WTC11 (cell line): ENCODE results near the gene ACP3. TPM values are rescaled to one million over a fixed set of nuclear protein-coding genes. Genes with fewer than 3 reads are reported as not detected.

ENCODE experiments used
- ATAC-seq: fragments of 200-7000 bp; cut with Tn5 transposase; 2 replicates; pipeline ENCODE4 v1.10.0; 2021; ENCODE audit warnings: mild to moderate bottlenecking, moderate library complexity
- CTCF ChIA-PET: fragments of 300-600 bp; sonication (Branson Sonifier 250); formaldehyde crosslinking; loops from one replicate; lab custom pipeline; 2021; ENCODE audit warnings: antibody characterized with exemption; lab: Charles Lee
- POLR2A ChIA-PET: fragments of 350-600 bp; sonication (Branson Sonifier 250); formaldehyde crosslinking; loops from one replicate; lab custom pipeline; 2021; ENCODE audit warnings: antibody characterized with exemption; lab: Charles Lee
- DNase-seq: peaks from one replicate; pipeline ENCODE4 v3.0.0; 2021; ENCODE audit warnings: low spot score
- H3K27ac Mint-ChIP-seq: 2 replicates; pipeline ENCODE4 v1.8.0; 2021; ENCODE audit warnings: mixed read lengths
- H3K27me3 Mint-ChIP-seq: 2 replicates; pipeline ENCODE4 v1.8.0; 2021; ENCODE audit warnings: low read depth, mild to moderate bottlenecking, moderate library complexity, mixed read lengths
- H3K36me3 Mint-ChIP-seq: 2 replicates; pipeline ENCODE4 v1.8.0; 2021; ENCODE audit warnings: mixed read lengths
- H3K4me1 Mint-ChIP-seq: 2 replicates; pipeline ENCODE4 v1.8.0; 2022; ENCODE audit warnings: mixed read lengths
- H3K4me3 Mint-ChIP-seq: 2 replicates; pipeline ENCODE4 v1.8.0; 2021; ENCODE audit warnings: mild to moderate bottlenecking, moderate library complexity, mixed read lengths
- H3K9me3 Mint-ChIP-seq: 2 replicates; pipeline ENCODE4 v1.8.0; 2021; ENCODE audit warnings: mixed read lengths
- ETV6 ChIP-seq: sonication (generic); formaldehyde crosslinking; IDR thresholded peaks from 2 replicates; pipeline ENCODE4 v1.8.1; 2022; ENCODE audit warnings: mild to moderate bottlenecking, missing genetic modification reagents
- FOXK1 ChIP-seq: sonication (generic); formaldehyde crosslinking; IDR thresholded peaks from 2 replicates; pipeline ENCODE4 v1.8.0; 2022; ENCODE audit warnings: mild to moderate bottlenecking, moderate library complexity, missing genetic modification reagents
- GRHL2 ChIP-seq: fragments of 250-450 bp; sonication (Bioruptor Pico); IDR thresholded peaks from 2 replicates; pipeline ENCODE4 v1.8.0; 2022; ENCODE audit warnings: mild to moderate bottlenecking, moderate library complexity; ENCODE audit not compliant: insufficient replicate concordance, severe bottlenecking
- HMGA2 ChIP-seq: fragments of 250-450 bp; sonication (Bioruptor Pico); IDR thresholded peaks from 2 replicates; pipeline ENCODE4 v1.4.0; 2021; ENCODE audit warnings: mild to moderate bottlenecking, moderate library complexity
- JAZF1 ChIP-seq: fragments of 250-450 bp; sonication (Bioruptor Pico); IDR thresholded peaks from 2 replicates; pipeline ENCODE4 v1.9.0; 2021; ENCODE audit warnings: moderate library complexity, mild to moderate bottlenecking, inconsistent platforms
- MYBL2 ChIP-seq: sonication (generic); formaldehyde crosslinking; IDR thresholded peaks from 2 replicates; pipeline ENCODE4 v1.8.1; 2023; ENCODE audit warnings: mild to moderate bottlenecking, moderate library complexity, missing genetic modification reagents
- NFATC4 ChIP-seq: fragments of 250-450 bp; sonication (Bioruptor Pico); IDR thresholded peaks from 2 replicates; pipeline ENCODE4 v1.9.0; 2021; ENCODE audit warnings: mild to moderate bottlenecking
- SMAD4 ChIP-seq: sonication (generic); formaldehyde crosslinking; IDR thresholded peaks from 2 replicates; pipeline ENCODE4 v1.8.0; 2022; ENCODE audit warnings: mild to moderate bottlenecking, missing genetic modification reagents
- TEAD4 ChIP-seq: sonication (generic); formaldehyde crosslinking; IDR thresholded peaks from 2 replicates; pipeline ENCODE4 v1.8.0; 2022; ENCODE audit warnings: mild to moderate bottlenecking, missing genetic modification reagents
- TP53 ChIP-seq: sonication (generic); formaldehyde crosslinking; IDR thresholded peaks from 2 replicates; pipeline ENCODE4 v1.8.1; 2023; ENCODE audit warnings: mild to moderate bottlenecking, missing genetic modification reagents
- ZBTB21 ChIP-seq: sonication (generic); formaldehyde crosslinking; IDR thresholded peaks from 2 replicates; pipeline ENCODE4 v1.8.1; 2023; ENCODE audit warnings: mild to moderate bottlenecking, missing genetic modification reagents, borderline replicate concordance
- ZNF121 ChIP-seq: sonication (generic); formaldehyde crosslinking; IDR thresholded peaks from 2 replicates; pipeline ENCODE4 v1.8.0; 2023; ENCODE audit warnings: missing genetic modification reagents
- ZNF232 ChIP-seq: sonication (generic); formaldehyde crosslinking; IDR thresholded peaks from 2 replicates; pipeline ENCODE4 v1.8.0; 2022; ENCODE audit warnings: mild to moderate bottlenecking, missing genetic modification reagents
- total RNA-seq: library from RNA; stranded (reverse); gene quantifications from 3 replicates; pipeline ENCODE4 v1.2.3, GENCODE V29; 2021
- TF ChIP-seq, protein P1 (sequence below): sonication (generic); formaldehyde crosslinking; IDR thresholded peaks from 2 replicates; pipeline ENCODE4 v1.8.0; 2022; ENCODE audit warnings: mild to moderate bottlenecking, missing genetic modification reagents
- TF ChIP-seq, protein P2 (sequence below): sonication (generic); formaldehyde crosslinking; IDR thresholded peaks from 2 replicates; pipeline ENCODE4 v1.8.0; 2023; ENCODE audit warnings: missing genetic modification reagents
- TF ChIP-seq, protein P3 (sequence below): fragments of 200-600 bp; IDR thresholded peaks from 2 replicates; pipeline ENCODE4 v1.8.0; 2022; ENCODE audit warnings: antibody characterized with exemption
- TF ChIP-seq, protein P4 (sequence below): sonication (generic); formaldehyde crosslinking; IDR thresholded peaks from 2 replicates; pipeline ENCODE4 v1.8.1; 2022; ENCODE audit warnings: mild to moderate bottlenecking, missing genetic modification reagents, moderate library complexity, borderline replicate concordance
- TF ChIP-seq, protein P5 (sequence below): fragments of 250-450 bp; sonication (Bioruptor Pico); IDR thresholded peaks from 2 replicates; pipeline ENCODE4 v2.1.2; 2022; ENCODE audit warnings: mild to moderate bottlenecking, moderate library complexity
- TF ChIP-seq, protein P6 (sequence below): fragments of 250-450 bp; sonication (Bioruptor Pico); conservative IDR thresholded peaks from 2 replicates; pipeline ENCODE4 v1.9.0; 2021; ENCODE audit warnings: mild to moderate bottlenecking
- TF ChIP-seq, protein P7 (sequence below): fragments of 250-450 bp; sonication (Bioruptor Pico); IDR thresholded peaks from 2 replicates; pipeline ENCODE4 v1.8.0; 2021; ENCODE audit warnings: mild to moderate bottlenecking
- TF ChIP-seq, protein P8 (sequence below): sonication (generic); formaldehyde crosslinking; IDR thresholded peaks from 2 replicates; pipeline ENCODE4 v1.8.1; 2022; ENCODE audit warnings: missing genetic modification reagents, borderline replicate concordance

ACP3 gene
- total RNA-seq, 1 experiment from 2014 or later, result 2.5 TPM

DNA sequence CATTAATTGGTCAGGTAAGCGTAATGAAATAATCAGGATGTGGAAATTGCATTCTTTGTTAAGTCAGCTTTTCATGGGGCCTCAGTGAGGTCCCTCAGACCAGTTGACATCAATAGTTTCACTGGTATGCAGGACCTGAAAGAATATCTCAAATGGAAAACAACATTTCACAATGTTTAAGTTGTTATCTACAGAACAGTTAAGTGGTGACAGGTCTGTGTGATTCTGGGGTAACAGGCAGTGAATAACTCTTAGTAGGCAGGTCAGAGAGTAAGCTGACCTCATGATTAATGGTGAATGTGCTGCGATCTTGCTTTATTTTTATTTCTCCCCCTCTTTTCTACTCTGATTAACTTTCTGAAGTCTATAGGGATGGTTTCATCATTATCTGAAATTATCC is 28.9 kb upstream of the ACP3 start (continued):
- TF ChIP-seq MYBL2 (no peak), NFATC4 (CRISPR knock-in tag) (no peak), ZNF121 (CRISPR knock-in tag) (no peak), SMAD4 (CRISPR knock-in tag) (no peak), ETV6 (no peak), TP53 (CRISPR knock-in tag) (no peak), FOXK1 (no peak)
- TF ChIP-seq, protein P1, sequence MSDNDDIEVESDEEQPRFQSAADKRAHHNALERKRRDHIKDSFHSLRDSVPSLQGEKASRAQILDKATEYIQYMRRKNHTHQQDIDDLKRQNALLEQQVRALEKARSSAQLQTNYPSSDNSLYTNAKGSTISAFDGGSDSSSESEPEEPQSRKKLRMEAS (CRISPR knock-in tag), result no peak
- TF ChIP-seq, protein P2, sequence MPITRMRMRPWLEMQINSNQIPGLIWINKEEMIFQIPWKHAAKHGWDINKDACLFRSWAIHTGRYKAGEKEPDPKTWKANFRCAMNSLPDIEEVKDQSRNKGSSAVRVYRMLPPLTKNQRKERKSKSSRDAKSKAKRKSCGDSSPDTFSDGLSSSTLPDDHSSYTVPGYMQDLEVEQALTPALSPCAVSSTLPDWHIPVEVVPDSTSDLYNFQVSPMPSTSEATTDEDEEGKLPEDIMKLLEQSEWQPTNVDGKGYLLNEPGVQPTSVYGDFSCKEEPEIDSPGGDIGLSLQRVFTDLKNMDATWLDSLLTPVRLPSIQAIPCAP, result no peak
- TF ChIP-seq, protein P3, sequence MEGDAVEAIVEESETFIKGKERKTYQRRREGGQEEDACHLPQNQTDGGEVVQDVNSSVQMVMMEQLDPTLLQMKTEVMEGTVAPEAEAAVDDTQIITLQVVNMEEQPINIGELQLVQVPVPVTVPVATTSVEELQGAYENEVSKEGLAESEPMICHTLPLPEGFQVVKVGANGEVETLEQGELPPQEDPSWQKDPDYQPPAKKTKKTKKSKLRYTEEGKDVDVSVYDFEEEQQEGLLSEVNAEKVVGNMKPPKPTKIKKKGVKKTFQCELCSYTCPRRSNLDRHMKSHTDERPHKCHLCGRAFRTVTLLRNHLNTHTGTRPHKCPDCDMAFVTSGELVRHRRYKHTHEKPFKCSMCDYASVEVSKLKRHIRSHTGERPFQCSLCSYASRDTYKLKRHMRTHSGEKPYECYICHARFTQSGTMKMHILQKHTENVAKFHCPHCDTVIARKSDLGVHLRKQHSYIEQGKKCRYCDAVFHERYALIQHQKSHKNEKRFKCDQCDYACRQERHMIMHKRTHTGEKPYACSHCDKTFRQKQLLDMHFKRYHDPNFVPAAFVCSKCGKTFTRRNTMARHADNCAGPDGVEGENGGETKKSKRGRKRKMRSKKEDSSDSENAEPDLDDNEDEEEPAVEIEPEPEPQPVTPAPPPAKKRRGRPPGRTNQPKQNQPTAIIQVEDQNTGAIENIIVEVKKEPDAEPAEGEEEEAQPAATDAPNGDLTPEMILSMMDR, result no peak
- TF ChIP-seq, protein P4, sequence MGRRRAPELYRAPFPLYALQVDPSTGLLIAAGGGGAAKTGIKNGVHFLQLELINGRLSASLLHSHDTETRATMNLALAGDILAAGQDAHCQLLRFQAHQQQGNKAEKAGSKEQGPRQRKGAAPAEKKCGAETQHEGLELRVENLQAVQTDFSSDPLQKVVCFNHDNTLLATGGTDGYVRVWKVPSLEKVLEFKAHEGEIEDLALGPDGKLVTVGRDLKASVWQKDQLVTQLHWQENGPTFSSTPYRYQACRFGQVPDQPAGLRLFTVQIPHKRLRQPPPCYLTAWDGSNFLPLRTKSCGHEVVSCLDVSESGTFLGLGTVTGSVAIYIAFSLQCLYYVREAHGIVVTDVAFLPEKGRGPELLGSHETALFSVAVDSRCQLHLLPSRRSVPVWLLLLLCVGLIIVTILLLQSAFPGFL, result no peak

DNA sequence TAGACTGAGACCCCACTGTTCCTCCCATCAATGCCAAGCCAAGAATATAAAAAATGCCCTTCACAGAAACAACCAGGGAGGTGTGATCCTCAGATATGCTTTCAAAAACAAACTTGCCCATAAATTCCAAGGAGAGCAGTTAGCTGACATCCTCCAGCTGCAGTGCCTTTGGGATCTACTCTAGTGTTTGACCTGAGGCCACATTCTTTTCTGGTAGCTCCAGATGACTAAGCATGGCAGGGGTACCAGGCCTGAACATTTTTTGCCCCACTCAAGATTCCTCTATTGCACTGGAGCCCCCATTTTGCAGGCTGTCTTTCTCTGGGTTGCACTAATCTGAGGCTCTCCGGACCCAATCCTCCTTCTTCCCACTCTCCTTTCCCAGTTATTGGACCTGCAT is 27.9 kb upstream of the ACP3 start:
- TF ChIP-seq ZNF232 (CRISPR knock-in tag) (no peak), JAZF1 (CRISPR knock-in tag) (no peak), GRHL2 (no peak), HMGA2 (CRISPR knock-in tag) (no peak), TP53 (CRISPR knock-in tag) (no peak), ZBTB21 (no peak), ZNF121 (CRISPR knock-in tag) (no peak), TEAD4 (no peak)
- TF ChIP-seq, protein P5, sequence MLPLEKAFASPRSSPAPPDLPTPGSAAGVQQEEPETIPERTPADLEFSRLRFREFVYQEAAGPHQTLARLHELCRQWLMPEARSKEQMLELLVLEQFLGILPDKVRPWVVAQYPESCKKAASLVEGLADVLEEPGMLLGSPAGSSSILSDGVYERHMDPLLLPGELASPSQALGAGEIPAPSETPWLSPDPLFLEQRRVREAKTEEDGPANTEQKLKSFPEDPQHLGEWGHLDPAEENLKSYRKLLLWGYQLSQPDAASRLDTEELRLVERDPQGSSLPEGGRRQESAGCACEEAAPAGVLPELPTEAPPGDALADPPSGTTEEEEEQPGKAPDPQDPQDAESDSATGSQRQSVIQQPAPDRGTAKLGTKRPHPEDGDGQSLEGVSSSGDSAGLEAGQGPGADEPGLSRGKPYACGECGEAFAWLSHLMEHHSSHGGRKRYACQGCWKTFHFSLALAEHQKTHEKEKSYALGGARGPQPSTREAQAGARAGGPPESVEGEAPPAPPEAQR (CRISPR knock-in tag), result no peak
- TF ChIP-seq, protein P6, sequence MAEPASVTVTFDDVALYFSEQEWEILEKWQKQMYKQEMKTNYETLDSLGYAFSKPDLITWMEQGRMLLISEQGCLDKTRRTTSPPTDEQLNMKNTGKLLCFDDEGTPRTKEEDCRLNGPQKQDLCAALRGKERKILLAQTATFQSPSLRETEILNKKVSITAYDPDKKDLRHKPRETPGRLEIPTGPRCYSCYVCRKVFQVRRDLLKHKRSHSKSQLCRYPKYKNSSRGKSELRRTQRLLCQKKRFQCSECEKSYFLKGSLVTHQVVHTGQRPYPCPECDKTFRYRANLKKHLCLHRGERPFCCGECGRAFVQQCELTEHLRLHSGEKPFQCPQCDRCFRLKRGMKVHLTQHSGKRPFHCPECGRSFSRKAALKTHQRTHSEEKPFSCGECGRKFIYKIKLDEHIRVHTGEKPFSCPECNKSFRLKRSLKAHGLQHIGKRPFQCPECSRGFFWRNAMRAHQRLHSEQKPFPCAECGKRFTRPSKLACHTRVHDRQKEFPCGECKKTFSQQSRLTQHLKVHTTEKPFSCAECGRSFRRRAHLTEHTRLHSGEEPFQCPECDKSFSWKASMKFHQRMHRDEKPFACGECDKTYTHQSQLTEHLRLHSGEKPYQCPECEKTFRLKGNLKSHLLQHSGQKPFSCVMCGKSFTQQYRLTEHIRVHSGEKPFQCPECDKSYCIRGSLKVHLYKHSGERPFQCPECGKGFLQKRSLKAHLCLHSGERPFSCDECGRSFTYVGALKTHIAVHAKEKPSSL (CRISPR knock-in tag), result no peak
- TF ChIP-seq, protein P7, sequence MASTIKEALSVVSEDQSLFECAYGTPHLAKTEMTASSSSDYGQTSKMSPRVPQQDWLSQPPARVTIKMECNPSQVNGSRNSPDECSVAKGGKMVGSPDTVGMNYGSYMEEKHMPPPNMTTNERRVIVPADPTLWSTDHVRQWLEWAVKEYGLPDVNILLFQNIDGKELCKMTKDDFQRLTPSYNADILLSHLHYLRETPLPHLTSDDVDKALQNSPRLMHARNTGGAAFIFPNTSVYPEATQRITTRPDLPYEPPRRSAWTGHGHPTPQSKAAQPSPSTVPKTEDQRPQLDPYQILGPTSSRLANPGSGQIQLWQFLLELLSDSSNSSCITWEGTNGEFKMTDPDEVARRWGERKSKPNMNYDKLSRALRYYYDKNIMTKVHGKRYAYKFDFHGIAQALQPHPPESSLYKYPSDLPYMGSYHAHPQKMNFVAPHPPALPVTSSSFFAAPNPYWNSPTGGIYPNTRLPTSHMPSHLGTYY (CRISPR knock-in tag), result no peak
- TF ChIP-seq, protein P1 (CRISPR knock-in tag), result no peak
- TF ChIP-seq, protein P8, sequence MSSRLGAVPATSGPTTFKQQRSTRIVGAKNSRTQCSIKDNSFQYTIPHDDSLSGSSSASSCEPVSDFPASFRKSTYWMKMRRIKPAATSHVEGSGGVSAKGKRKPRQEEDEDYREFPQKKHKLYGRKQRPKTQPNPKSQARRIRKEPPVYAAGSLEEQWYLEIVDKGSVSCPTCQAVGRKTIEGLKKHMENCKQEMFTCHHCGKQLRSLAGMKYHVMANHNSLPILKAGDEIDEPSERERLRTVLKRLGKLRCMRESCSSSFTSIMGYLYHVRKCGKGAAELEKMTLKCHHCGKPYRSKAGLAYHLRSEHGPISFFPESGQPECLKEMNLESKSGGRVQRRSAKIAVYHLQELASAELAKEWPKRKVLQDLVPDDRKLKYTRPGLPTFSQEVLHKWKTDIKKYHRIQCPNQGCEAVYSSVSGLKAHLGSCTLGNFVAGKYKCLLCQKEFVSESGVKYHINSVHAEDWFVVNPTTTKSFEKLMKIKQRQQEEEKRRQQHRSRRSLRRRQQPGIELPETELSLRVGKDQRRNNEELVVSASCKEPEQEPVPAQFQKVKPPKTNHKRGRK (CRISPR knock-in tag), result no peak
- no peak for DNase-seq
- H3K36me3 Mint-ChIP-seq, result peaks cover 14% of the 10 kb centered on the region
- CTCF ChIA-PET, result interaction anchor here (0.6 to 1.0 kb wide), 3 partner anchors 53 to 62 kb away, joined by 3 to 6 read pairs (median 3); no protein-coding TSS in a partner anchor
- H3K27ac Mint-ChIP-seq, result no peak overlapping the region
- peaks cover 32% of the 10 kb centered on the region for H3K4me1 Mint-ChIP-seq
- H3K27me3 Mint-ChIP-seq, result no peaks in the 10 kb centered on the region
- POLR2A ChIA-PET, result no interaction called here
- H3K4me3 Mint-ChIP-seq, result no peak overlapping the region
- ATAC-seq, result no peak
- peaks cover 21% of the 10 kb centered on the region for H3K9me3 Mint-ChIP-seq
